WTC11 (cell line): ENCODE results near the gene SDF2.

Experiments used
- AFF4 ChIP-seq: sonication (generic); formaldehyde crosslinking; IDR thresholded peaks from 2 replicates; pipeline ENCODE4 v1.8.1; 2023; ENCODE audit warnings: mild to moderate bottlenecking, missing genetic modification reagents, borderline replicate concordance
- ATF3 ChIP-seq: sonication (generic); formaldehyde crosslinking; conservative IDR thresholded peaks from 2 replicates; pipeline ENCODE4 v1.8.1; 2022; ENCODE audit warnings: mild to moderate bottlenecking, missing genetic modification reagents
- CTCF ChIP-seq: fragments of 200-600 bp; IDR thresholded peaks from 2 replicates; pipeline ENCODE4 v1.8.0; 2022; ENCODE audit warnings: antibody characterized with exemption
- FOXJ3 ChIP-seq: sonication (generic); formaldehyde crosslinking; IDR thresholded peaks from 2 replicates; pipeline ENCODE4 v1.9.0; 2021; ENCODE audit warnings: missing genetic modification reagents, mild to moderate bottlenecking, borderline replicate concordance
- GABPB1 ChIP-seq: sonication (generic); formaldehyde crosslinking; IDR thresholded peaks from 2 replicates; pipeline ENCODE4 v1.8.1; 2023; ENCODE audit warnings: mild to moderate bottlenecking, missing genetic modification reagents
- HMGA2 ChIP-seq: fragments of 250-450 bp; sonication (Bioruptor Pico); IDR thresholded peaks from 2 replicates; pipeline ENCODE4 v1.4.0; 2021; ENCODE audit warnings: mild to moderate bottlenecking, moderate library complexity
- JUN ChIP-seq: sonication (generic); formaldehyde crosslinking; IDR thresholded peaks from 2 replicates; pipeline ENCODE4 v1.8.0; 2023; ENCODE audit warnings: mild to moderate bottlenecking, missing genetic modification reagents
- MAX ChIP-seq: sonication (generic); formaldehyde crosslinking; IDR thresholded peaks from 2 replicates; pipeline ENCODE4 v1.8.0; 2022; ENCODE audit warnings: mild to moderate bottlenecking, missing genetic modification reagents
- NR3C1 ChIP-seq: sonication (generic); formaldehyde crosslinking; conservative IDR thresholded peaks from 2 replicates; pipeline ENCODE4 v1.8.1; 2023; ENCODE audit warnings: low read depth, mild to moderate bottlenecking, missing genetic modification reagents
- RORB ChIP-seq: fragments of 250-450 bp; sonication (Bioruptor Pico); IDR thresholded peaks from 2 replicates; pipeline ENCODE4 v1.9.0; 2021; ENCODE audit warnings: mild to moderate bottlenecking
- TEAD1 ChIP-seq: sonication (generic); formaldehyde crosslinking; IDR thresholded peaks from 2 replicates; pipeline ENCODE4 v1.8.0; 2022; ENCODE audit warnings: mild to moderate bottlenecking, missing genetic modification reagents
- TEAD4 ChIP-seq: sonication (generic); formaldehyde crosslinking; IDR thresholded peaks from 2 replicates; pipeline ENCODE4 v1.8.0; 2022; ENCODE audit warnings: mild to moderate bottlenecking, missing genetic modification reagents
- ZNF219 ChIP-seq: sonication (generic); formaldehyde crosslinking; IDR thresholded peaks from 2 replicates; pipeline ENCODE4 v1.8.0; 2023; ENCODE audit warnings: missing genetic modification reagents, mild to moderate bottlenecking, borderline replicate concordance
- ZNF263 ChIP-seq: sonication (generic); formaldehyde crosslinking; IDR thresholded peaks from 2 replicates; pipeline ENCODE4 v1.8.1; 2022; ENCODE audit warnings: low read depth, mild to moderate bottlenecking, moderate library complexity, missing genetic modification reagents

- TF ChIP-seq ZNF219, result no peak
- TF ChIP-seq FOXJ3 (CRISPR knock-in tag), result no peak
- no peak for TF ChIP-seq CTCF
- TF ChIP-seq NR3C1 (CRISPR knock-in tag), result no peak
- TF ChIP-seq GABPB1 (CRISPR knock-in tag), result no peak
- no peak for TF ChIP-seq JUN (CRISPR knock-in tag)
- no peak for TF ChIP-seq RORB
- no peak for TF ChIP-seq ATF3 (CRISPR knock-in tag)
- no peak for TF ChIP-seq HMGA2 (CRISPR knock-in tag)
- TF ChIP-seq MAX (CRISPR knock-in tag), result no peak
- TF ChIP-seq TEAD1 (CRISPR knock-in tag), result no peak
- TF ChIP-seq ZNF263 (CRISPR knock-in tag), result no peak
- TF ChIP-seq AFF4, result no peak
- TF ChIP-seq TEAD4 (CRISPR knock-in tag), result no peak
Measured at GRCh38 chr17:28598389-28598788, 63.3 kb downstream of the SDF2 start.
